ENCODE data around the gene AFF3.

AFF3 gene

GRCh38 chr2:99880964-99881294 lies 261.5 kb downstream of the AFF3 start:
- H3K4me1 ChIP-seq (ENCODE audit: control insufficient read depth, insufficient read depth, low read length) = peaks cover 4% of the 10 kb centered on the region
- H3K36me3 ChIP-seq (ENCODE audit: control insufficient read depth, insufficient read depth, low read length) = no peaks in the 10 kb centered on the region
- H3K27ac ChIP-seq (ENCODE audit: low read depth, low read length) = no peak overlapping the region
- no peak overlapping the region for H3K4me3 ChIP-seq (ENCODE audit: low read length)
- no peaks in the 10 kb centered on the region for H3K27me3 ChIP-seq (ENCODE audit: control insufficient read depth, insufficient read depth, low read length)
- H3K9ac ChIP-seq (ENCODE audit: low read length) = no peak overlapping the region

GRCh38 chr2:99880148-99880963 lies 262.0 kb downstream of the AFF3 start:
- Histone ChIP-seq H3K27me3 (ENCODE audit: control insufficient read depth, insufficient read depth, low read length) (no peaks in the 10 kb centered on the region), H3K9ac (ENCODE audit: low read length) (no peak overlapping the region), H3K27ac (ENCODE audit: low read depth, low read length) (no peak overlapping the region), H3K4me1 (ENCODE audit: control insufficient read depth, insufficient read depth, low read length) (peaks cover 4% of the 10 kb centered on the region), H3K4me3 (ENCODE audit: low read length) (no peak overlapping the region), H3K36me3 (ENCODE audit: control insufficient read depth, insufficient read depth, low read length) (no peaks in the 10 kb centered on the region)

- H3K4me1 ChIP-seq (ENCODE audit: control insufficient read depth, insufficient read depth, low read length) = peaks cover 4% of the 10 kb centered on the region
- no peak overlapping the region for H3K9ac ChIP-seq (ENCODE audit: low read length)
- no peaks in the 10 kb centered on the region for H3K36me3 ChIP-seq (ENCODE audit: control insufficient read depth, insufficient read depth, low read length)
- no peak overlapping the region for H3K4me3 ChIP-seq (ENCODE audit: low read length)
- H3K27ac ChIP-seq (ENCODE audit: low read depth, low read length) = no peak overlapping the region
- H3K27me3 ChIP-seq (ENCODE audit: control insufficient read depth, insufficient read depth, low read length) = no peaks in the 10 kb centered on the region
Measured at GRCh38 chr2:99879481-99879880, 262.9 kb downstream of the AFF3 start.

- Histone ChIP-seq H3K36me3 (ENCODE audit: control insufficient read depth, insufficient read depth, low read length) (no peaks in the 10 kb centered on the region), H3K27ac (ENCODE audit: low read depth, low read length) (no peak overlapping the region), H3K4me3 (ENCODE audit: low read length) (no peak overlapping the region), H3K27me3 (ENCODE audit: control insufficient read depth, insufficient read depth, low read length) (no peaks in the 10 kb centered on the region), H3K4me1 (ENCODE audit: control insufficient read depth, insufficient read depth, low read length) (peaks cover 4% of the 10 kb centered on the region), H3K9ac (ENCODE audit: low read length) (no peak overlapping the region)
Measured at GRCh38 chr2:99878581-99879350, 263.6 kb downstream of the AFF3 start.

- Histone ChIP-seq H3K36me3 (ENCODE audit: control insufficient read depth, insufficient read depth, low read length) (no peaks in the 10 kb centered on the region), H3K27ac (ENCODE audit: low read depth, low read length) (no peak overlapping the region)
Measured at GRCh38 chr2:99877963-99878362, 264.4 kb downstream of the AFF3 start.

GRCh38 chr2:99876956-99877355 lies 265.4 kb downstream of the AFF3 start:
- no peak overlapping the region for H3K4me3 ChIP-seq (ENCODE audit: low read length)
- H3K27ac ChIP-seq (ENCODE audit: low read depth, low read length) = no peak overlapping the region
- no peaks in the 10 kb centered on the region for H3K27me3 ChIP-seq (ENCODE audit: control insufficient read depth, insufficient read depth, low read length)
- no peaks in the 10 kb centered on the region for H3K36me3 ChIP-seq (ENCODE audit: control insufficient read depth, insufficient read depth, low read length)
- no peak overlapping the region for H3K9ac ChIP-seq (ENCODE audit: low read length)
- peaks cover 4% of the 10 kb centered on the region for H3K4me1 ChIP-seq (ENCODE audit: control insufficient read depth, insufficient read depth, low read length)

More at GRCh38 chr2:99877963-99878362, 264.4 kb downstream of the AFF3 start:
- Histone ChIP-seq H3K27me3 (ENCODE audit: control insufficient read depth, insufficient read depth, low read length) (no peaks in the 10 kb centered on the region), H3K4me3 (ENCODE audit: low read length) (no peak overlapping the region), H3K4me1 (ENCODE audit: control insufficient read depth, insufficient read depth, low read length) (peaks cover 4% of the 10 kb centered on the region), H3K9ac (ENCODE audit: low read length) (no peak overlapping the region)

- Histone ChIP-seq H3K4me3 (ENCODE audit: low read length) (no peak overlapping the region), H3K27ac (ENCODE audit: low read depth, low read length) (no peak overlapping the region), H3K36me3 (ENCODE audit: control insufficient read depth, insufficient read depth, low read length) (no peaks in the 10 kb centered on the region), H3K27me3 (ENCODE audit: control insufficient read depth, insufficient read depth, low read length) (no peaks in the 10 kb centered on the region), H3K9ac (ENCODE audit: low read length) (no peak overlapping the region), H3K4me1 (ENCODE audit: control insufficient read depth, insufficient read depth, low read length) (peaks cover 2% of the 10 kb centered on the region)
Measured at GRCh38 chr2:99875627-99876201, 266.7 kb downstream of the AFF3 start.

- H3K27me3 ChIP-seq (ENCODE audit: control insufficient read depth, insufficient read depth, low read length) = no peaks in the 10 kb centered on the region
- no peak overlapping the region for H3K27ac ChIP-seq (ENCODE audit: low read depth, low read length)
- H3K4me3 ChIP-seq (ENCODE audit: low read length) = no peak overlapping the region
- H3K36me3 ChIP-seq (ENCODE audit: control insufficient read depth, insufficient read depth, low read length) = no peaks in the 10 kb centered on the region
- H3K4me1 ChIP-seq (ENCODE audit: control insufficient read depth, insufficient read depth, low read length) = no peaks in the 10 kb centered on the region
- no peak overlapping the region for H3K9ac ChIP-seq (ENCODE audit: low read length)
Measured at GRCh38 chr2:99868260-99868659, 274.1 kb downstream of the AFF3 start.

GRCh38 chr2:99867770-99868169 lies 274.6 kb downstream of the AFF3 start:
- Histone ChIP-seq H3K4me3 (ENCODE audit: low read length) (no peak overlapping the region), H3K4me1 (ENCODE audit: control insufficient read depth, insufficient read depth, low read length) (no peaks in the 10 kb centered on the region), H3K27me3 (ENCODE audit: control insufficient read depth, insufficient read depth, low read length) (no peaks in the 10 kb centered on the region), H3K36me3 (ENCODE audit: control insufficient read depth, insufficient read depth, low read length) (no peaks in the 10 kb centered on the region), H3K9ac (ENCODE audit: low read length) (no peak overlapping the region), H3K27ac (ENCODE audit: low read depth, low read length) (no peak overlapping the region)

GRCh38 chr2:99865818-99866676 lies 276.3 kb downstream of the AFF3 start:
- Histone ChIP-seq H3K4me3 (ENCODE audit: low read length) (no peak overlapping the region), H3K9ac (ENCODE audit: low read length) (no peak overlapping the region), H3K4me1 (ENCODE audit: control insufficient read depth, insufficient read depth, low read length) (no peaks in the 10 kb centered on the region), H3K27me3 (ENCODE audit: control insufficient read depth, insufficient read depth, low read length) (no peaks in the 10 kb centered on the region), H3K27ac (ENCODE audit: low read depth, low read length) (no peak overlapping the region), H3K36me3 (ENCODE audit: control insufficient read depth, insufficient read depth, low read length) (no peaks in the 10 kb centered on the region)

- no peaks in the 10 kb centered on the region for H3K4me1 ChIP-seq (ENCODE audit: control insufficient read depth, insufficient read depth, low read length)
- H3K27me3 ChIP-seq (ENCODE audit: control insufficient read depth, insufficient read depth, low read length) = no peaks in the 10 kb centered on the region
- H3K36me3 ChIP-seq (ENCODE audit: control insufficient read depth, insufficient read depth, low read length) = no peaks in the 10 kb centered on the region
- no peak overlapping the region for H3K4me3 ChIP-seq (ENCODE audit: low read length)
- H3K9ac ChIP-seq (ENCODE audit: low read length) = no peak overlapping the region
- no peak overlapping the region for H3K27ac ChIP-seq (ENCODE audit: low read depth, low read length)
Measured at GRCh38 chr2:99864561-99865553, 277.5 kb downstream of the AFF3 start.
